Fibroblast of mammary gland (primary cell): ENCODE measurements around the gene CEACAM16.

ENCODE experiments used
- DNase-seq: peaks from one replicate; pipeline ENCODE4 v3.0.0-alpha.2; 2010; ENCODE audit warnings: low read depth
- H3K4me3 ChIP-seq: 2 replicates; pipeline ENCODE4 v1.5.1; 2011; ENCODE audit warnings: low read depth, mild to moderate bottlenecking, low read length, moderate library complexity; ENCODE audit not compliant: control insufficient read depth
- TF ChIP-seq, protein P1 (sequence below): conservative IDR thresholded peaks from 2 replicates; pipeline ENCODE4 v1.5.1; 2011; ENCODE audit warnings: low read depth, low read length, inconsistent platforms; ENCODE audit not compliant: control insufficient read depth, insufficient read depth

CEACAM16 gene

DNA sequence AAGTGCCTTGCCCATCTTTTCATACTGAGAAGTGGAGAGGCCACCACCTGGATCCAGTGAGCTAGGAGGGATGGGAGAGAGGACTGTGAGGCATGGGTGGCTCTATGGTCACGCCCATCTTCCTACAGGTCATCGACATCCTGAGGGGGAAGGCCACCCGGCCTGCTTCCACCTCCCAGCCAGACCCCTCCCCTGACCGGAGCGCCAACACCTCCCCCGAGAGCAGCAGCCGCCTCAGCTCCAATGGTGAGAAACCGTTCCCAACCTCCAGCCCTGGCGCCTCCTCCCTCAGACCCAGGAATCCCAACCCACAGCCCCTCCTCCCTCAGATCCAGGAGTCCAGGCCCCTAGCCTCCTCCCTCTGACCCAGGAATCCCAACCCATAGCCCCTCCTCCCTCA, 59.6 kb downstream of the CEACAM16 start:
- TF ChIP-seq, protein P1, sequence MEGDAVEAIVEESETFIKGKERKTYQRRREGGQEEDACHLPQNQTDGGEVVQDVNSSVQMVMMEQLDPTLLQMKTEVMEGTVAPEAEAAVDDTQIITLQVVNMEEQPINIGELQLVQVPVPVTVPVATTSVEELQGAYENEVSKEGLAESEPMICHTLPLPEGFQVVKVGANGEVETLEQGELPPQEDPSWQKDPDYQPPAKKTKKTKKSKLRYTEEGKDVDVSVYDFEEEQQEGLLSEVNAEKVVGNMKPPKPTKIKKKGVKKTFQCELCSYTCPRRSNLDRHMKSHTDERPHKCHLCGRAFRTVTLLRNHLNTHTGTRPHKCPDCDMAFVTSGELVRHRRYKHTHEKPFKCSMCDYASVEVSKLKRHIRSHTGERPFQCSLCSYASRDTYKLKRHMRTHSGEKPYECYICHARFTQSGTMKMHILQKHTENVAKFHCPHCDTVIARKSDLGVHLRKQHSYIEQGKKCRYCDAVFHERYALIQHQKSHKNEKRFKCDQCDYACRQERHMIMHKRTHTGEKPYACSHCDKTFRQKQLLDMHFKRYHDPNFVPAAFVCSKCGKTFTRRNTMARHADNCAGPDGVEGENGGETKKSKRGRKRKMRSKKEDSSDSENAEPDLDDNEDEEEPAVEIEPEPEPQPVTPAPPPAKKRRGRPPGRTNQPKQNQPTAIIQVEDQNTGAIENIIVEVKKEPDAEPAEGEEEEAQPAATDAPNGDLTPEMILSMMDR, result no peak
- DNase-seq, result no peak
- H3K4me3 ChIP-seq, result peak overlapping the region; percentile 53

DNA sequence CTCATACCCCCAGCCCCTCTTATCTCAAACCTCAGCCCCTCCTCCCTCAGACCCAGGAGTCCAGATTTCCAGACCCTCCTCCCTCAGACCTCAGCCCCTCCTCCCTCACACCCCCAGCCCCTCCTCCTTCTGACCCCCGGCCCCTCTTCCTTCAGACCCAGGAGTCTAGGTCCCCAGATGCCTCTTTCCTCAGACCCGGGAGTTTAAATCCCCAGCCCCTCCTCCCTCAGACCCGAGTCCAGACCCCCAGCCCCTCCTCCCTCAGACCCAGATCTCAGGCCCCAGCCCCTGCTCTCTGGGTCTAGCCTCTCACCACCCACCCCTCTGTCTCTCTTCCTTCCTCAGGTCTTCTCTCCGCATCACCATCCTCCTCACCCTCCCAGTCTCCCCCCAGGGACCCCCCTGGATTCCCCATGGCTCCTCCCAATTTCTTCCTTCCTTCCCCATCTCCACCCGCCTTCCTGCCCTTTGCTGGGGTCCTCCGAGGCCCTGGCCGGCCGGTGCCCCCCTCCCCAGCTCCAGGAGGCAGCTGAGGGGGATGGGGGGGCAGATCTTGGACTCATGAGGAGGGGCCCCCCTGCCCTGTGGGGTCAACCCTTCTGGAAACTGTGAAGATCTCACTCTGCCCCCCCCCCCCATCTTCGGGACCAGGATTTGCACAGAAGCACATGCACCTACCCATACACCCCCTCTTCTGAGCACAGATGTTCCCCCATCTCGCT, 60.3 kb downstream of the CEACAM16 start:
- no peak for DNase-seq
- TF ChIP-seq, protein P1, result no peak
- no peak overlapping the region for H3K4me3 ChIP-seq
